ENCODE data around the gene DNM3.

DNM3 gene

GRCh38 chr1:172206256-172206655 is 365.0 kb downstream of the DNM3 start:
- no peaks in the 10 kb centered on the region for H3K27me3 ChIP-seq (ENCODE audit: low read length)
- TF ChIP-seq, protein P1, sequence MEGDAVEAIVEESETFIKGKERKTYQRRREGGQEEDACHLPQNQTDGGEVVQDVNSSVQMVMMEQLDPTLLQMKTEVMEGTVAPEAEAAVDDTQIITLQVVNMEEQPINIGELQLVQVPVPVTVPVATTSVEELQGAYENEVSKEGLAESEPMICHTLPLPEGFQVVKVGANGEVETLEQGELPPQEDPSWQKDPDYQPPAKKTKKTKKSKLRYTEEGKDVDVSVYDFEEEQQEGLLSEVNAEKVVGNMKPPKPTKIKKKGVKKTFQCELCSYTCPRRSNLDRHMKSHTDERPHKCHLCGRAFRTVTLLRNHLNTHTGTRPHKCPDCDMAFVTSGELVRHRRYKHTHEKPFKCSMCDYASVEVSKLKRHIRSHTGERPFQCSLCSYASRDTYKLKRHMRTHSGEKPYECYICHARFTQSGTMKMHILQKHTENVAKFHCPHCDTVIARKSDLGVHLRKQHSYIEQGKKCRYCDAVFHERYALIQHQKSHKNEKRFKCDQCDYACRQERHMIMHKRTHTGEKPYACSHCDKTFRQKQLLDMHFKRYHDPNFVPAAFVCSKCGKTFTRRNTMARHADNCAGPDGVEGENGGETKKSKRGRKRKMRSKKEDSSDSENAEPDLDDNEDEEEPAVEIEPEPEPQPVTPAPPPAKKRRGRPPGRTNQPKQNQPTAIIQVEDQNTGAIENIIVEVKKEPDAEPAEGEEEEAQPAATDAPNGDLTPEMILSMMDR (IDR thresholded peaks at IDR 0.05; ENCODE audit: insufficient read depth, low read length, poor library complexity, severe bottlenecking) = no peak
- TF ChIP-seq EZH2phosphoT487 (conservative IDR thresholded peaks at IDR 0.05; ENCODE audit: low read length) = no peak
- no peaks in the 10 kb centered on the region for H3K79me2 ChIP-seq (ENCODE audit: insufficient read depth, low read length)
- no peaks in the 10 kb centered on the region for H3F3A ChIP-seq (ENCODE audit: insufficient read depth)
- no peaks in the 10 kb centered on the region for H3K36me3 ChIP-seq (ENCODE audit: low read length)
- no peak overlapping the region for H3K27ac ChIP-seq (ENCODE audit: low read depth, low read length)
- no peaks in the 10 kb centered on the region for H4K20me1 ChIP-seq (ENCODE audit: low read depth, low read length)
- no peak overlapping the region for H3K9ac ChIP-seq (ENCODE audit: low read length)
- H3K9me2 ChIP-seq (replicated peaks; ENCODE audit: insufficient read depth, low read length) = no peaks in the 10 kb centered on the region
- no peak overlapping the region for H3K4me3 ChIP-seq (ENCODE audit: insufficient read depth, low read length, poor library complexity, severe bottlenecking)
- no peak overlapping the region for H3K4me2 ChIP-seq (ENCODE audit: low read depth, low read length, poor library complexity, severe bottlenecking)
- H2AFZ ChIP-seq (ENCODE audit: low read depth, low read length, severe bottlenecking) = no peak overlapping the region
- no peaks in the 10 kb centered on the region for H3K9me3 ChIP-seq (ENCODE audit: insufficient read depth, low read length)

GRCh38 chr1:172208635-172209034 is 367.3 kb downstream of the DNM3 start:
- H3K9me3 ChIP-seq (ENCODE audit: insufficient read depth, low read length) = no peaks in the 10 kb centered on the region
- H3K79me2 ChIP-seq (ENCODE audit: insufficient read depth, low read length) = no peaks in the 10 kb centered on the region
- no peaks in the 10 kb centered on the region for H3K27me3 ChIP-seq (ENCODE audit: low read length)
- no peak overlapping the region for H2AFZ ChIP-seq (ENCODE audit: low read depth, low read length, severe bottlenecking)
- no peaks in the 10 kb centered on the region for H3F3A ChIP-seq (ENCODE audit: insufficient read depth)
- H3K9ac ChIP-seq (ENCODE audit: low read length) = no peak overlapping the region
- no peaks in the 10 kb centered on the region for H3K9me2 ChIP-seq (replicated peaks; ENCODE audit: insufficient read depth, low read length)
- H4K20me1 ChIP-seq (ENCODE audit: low read depth, low read length) = no peaks in the 10 kb centered on the region
- no peaks in the 10 kb centered on the region for H3K36me3 ChIP-seq (ENCODE audit: low read length)
- H3K4me3 ChIP-seq (ENCODE audit: insufficient read depth, low read length, poor library complexity, severe bottlenecking) = no peak overlapping the region
- H3K4me2 ChIP-seq (ENCODE audit: low read depth, low read length, poor library complexity, severe bottlenecking) = no peak overlapping the region
- no peak overlapping the region for H3K27ac ChIP-seq (ENCODE audit: low read depth, low read length)
- TF ChIP-seq EZH2phosphoT487 (conservative IDR thresholded peaks at IDR 0.05; ENCODE audit: low read length) = no peak
- TF ChIP-seq, protein P1 (IDR thresholded peaks at IDR 0.05; ENCODE audit: insufficient read depth, low read length, poor library complexity, severe bottlenecking) = no peak

- no peak overlapping the region for H3K27ac ChIP-seq (ENCODE audit: low read depth, low read length)
- H3K36me3 ChIP-seq (ENCODE audit: low read length) = no peaks in the 10 kb centered on the region
- H3K27me3 ChIP-seq (ENCODE audit: low read length) = no peaks in the 10 kb centered on the region
- H3K4me2 ChIP-seq (ENCODE audit: low read depth, low read length, poor library complexity, severe bottlenecking) = no peak overlapping the region
- no peaks in the 10 kb centered on the region for H3K79me2 ChIP-seq (ENCODE audit: insufficient read depth, low read length)
- H3K9me2 ChIP-seq (replicated peaks; ENCODE audit: insufficient read depth, low read length) = no peaks in the 10 kb centered on the region
- H2AFZ ChIP-seq (ENCODE audit: low read depth, low read length, severe bottlenecking) = no peak overlapping the region
- H3F3A ChIP-seq (ENCODE audit: insufficient read depth) = no peaks in the 10 kb centered on the region
- H3K9me3 ChIP-seq (ENCODE audit: insufficient read depth, low read length) = no peaks in the 10 kb centered on the region
- no peaks in the 10 kb centered on the region for H4K20me1 ChIP-seq (ENCODE audit: low read depth, low read length)
- no peak overlapping the region for H3K4me3 ChIP-seq (ENCODE audit: insufficient read depth, low read length, poor library complexity, severe bottlenecking)
- H3K9ac ChIP-seq (ENCODE audit: low read length) = no peak overlapping the region
- no peak for TF ChIP-seq EZH2phosphoT487 (conservative IDR thresholded peaks at IDR 0.05; ENCODE audit: low read length)
- TF ChIP-seq, protein P1 (IDR thresholded peaks at IDR 0.05; ENCODE audit: insufficient read depth, low read length, poor library complexity, severe bottlenecking) = no peak
These were observed 369.9 kb downstream of the DNM3 start for GRCh38 chr1:172211221-172211620.
